ENCODE results near the gene FNBP1L. TPM values are rescaled to one million over a fixed set of nuclear protein-coding genes. Genes with fewer than 3 reads are reported as not detected.

Gene FNBP1L
- total and polyA plus RNA-seq, 9 of the 15 experiments (the other 6 are each of a cell fraction or from before 2014, with no cell fraction given), result 1.4 to 6.9 (median 5.9) TPM

- TF ChIP-seq TSHZ1 (CRISPR knock-in tag; IDR thresholded peaks at IDR 0.05), result no peak
- no peak for TF ChIP-seq SMAD1 (IDR thresholded peaks at IDR 0.05; ENCODE audit: low read depth, low read length, partially characterized antibody)
- no peak for TF ChIP-seq THAP7 (CRISPR knock-in tag; IDR thresholded peaks at IDR 0.05)
- TF ChIP-seq ZNF174 (CRISPR knock-in tag; IDR thresholded peaks at IDR 0.05), result no peak
- no peak for TF ChIP-seq MTF1 (CRISPR knock-in tag; IDR thresholded peaks at IDR 0.05; ENCODE audit: borderline replicate concordance)
- no peak for TF ChIP-seq E2F4 (CRISPR knock-in tag; IDR thresholded peaks at IDR 0.05; ENCODE audit: low read depth)
- TF ChIP-seq SRF (CRISPR knock-in tag; IDR thresholded peaks at IDR 0.05), result no peak
- TF ChIP-seq POLR3G (IDR thresholded peaks at IDR 0.05; ENCODE audit: extremely low read depth, insufficient read length, insufficient replicate concordance), result no peak
- no peak for TF ChIP-seq SRSF9 (IDR thresholded peaks at IDR 0.05; ENCODE audit: borderline replicate concordance, low read depth, low read length)
- TF ChIP-seq ZNF695 (CRISPR knock-in tag; IDR thresholded peaks at IDR 0.05), result no peak
- TF ChIP-seq HMGN3 (IDR thresholded peaks at IDR 0.05; ENCODE audit: borderline replicate concordance, extremely low read depth, insufficient read length, low read depth, low read length), result no peak
- TF ChIP-seq NFYB (IDR thresholded peaks at IDR 0.05; ENCODE audit: extremely low read depth, insufficient read length), result no peak
- TF ChIP-seq ZNF785 (CRISPR knock-in tag; IDR thresholded peaks at IDR 0.05), result no peak
- no peak for TF ChIP-seq CREB5 (CRISPR knock-in tag; IDR thresholded peaks at IDR 0.05)
- TF ChIP-seq PRPF4 (IDR thresholded peaks at IDR 0.05; ENCODE audit: insufficient read depth, low read depth, low read length, poor library complexity, severe bottlenecking), result no peak
- TF ChIP-seq RBM34 (IDR thresholded peaks at IDR 0.05; ENCODE audit: borderline replicate concordance, insufficient read depth, low read length), result no peak
Measured at GRCh38 chr1:93471284-93471683, 23.4 kb downstream of the FNBP1L start (continued).
